ENCODE results near the gene WFIKKN1. TPM values are rescaled to one million over a fixed set of nuclear protein-coding genes. Genes with fewer than 3 reads are reported as not detected.

Gene WFIKKN1
- polyA plus RNA-seq, 1 experiment, result not detected

DNA sequence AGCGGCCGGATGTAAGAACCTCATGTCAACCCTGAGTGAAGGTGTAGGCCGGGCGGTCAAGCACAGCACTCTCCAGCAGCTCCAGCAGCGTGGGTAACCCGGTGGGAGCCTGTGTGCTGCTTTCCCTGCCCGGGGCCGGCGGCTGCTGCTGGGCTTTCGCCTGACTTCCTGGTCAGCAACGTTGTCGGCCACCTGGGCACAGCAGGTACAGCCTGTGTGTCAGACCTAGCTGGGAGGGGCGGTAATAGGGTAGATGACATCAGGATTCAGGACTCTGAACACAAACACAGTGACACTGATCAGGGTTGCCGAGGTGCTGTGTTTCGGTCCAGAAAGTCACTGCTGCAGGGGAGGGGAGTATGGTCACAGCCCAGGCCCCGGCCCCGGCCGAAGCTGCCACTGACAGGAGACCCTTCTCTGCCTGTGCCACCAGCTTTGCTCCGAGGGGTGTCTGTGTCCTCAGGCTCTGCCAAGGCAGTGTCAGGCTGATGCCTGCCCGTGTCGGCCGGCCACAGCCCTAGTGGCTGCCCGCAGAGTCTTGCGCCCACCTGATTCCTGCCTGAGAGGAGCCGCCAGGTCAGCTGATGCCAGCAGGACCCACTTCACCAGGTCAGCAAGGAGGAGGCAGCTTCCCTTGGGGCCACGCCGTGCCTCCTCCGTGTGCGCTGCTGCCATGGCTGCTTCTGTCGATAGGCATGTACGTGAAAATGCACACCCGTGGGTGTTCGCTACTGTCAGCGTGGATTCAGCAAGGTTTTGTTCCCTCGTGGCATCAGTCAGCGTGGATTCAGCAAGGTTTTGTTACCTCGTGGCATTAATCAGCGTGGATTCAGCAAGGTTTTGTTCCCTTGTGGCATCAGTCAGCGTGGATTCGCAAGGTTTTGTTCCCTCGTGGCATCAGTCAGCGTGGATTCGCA is 31.7 kb upstream of the WFIKKN1 start:
- Histone ChIP-seq H3K4me3 (ENCODE audit: low read depth, low read length) (no peak overlapping the region), H3K27ac (ENCODE audit: low read depth, low read length) (no peak overlapping the region), H3K9me3 (ENCODE audit: control insufficient read depth, insufficient read depth, low read length) (peaks cover 8% of the 10 kb centered on the region), H3K27me3 (ENCODE audit: control insufficient read depth, insufficient read depth, low read length) (no peaks in the 10 kb centered on the region)
- TF ChIP-seq, protein P1, sequence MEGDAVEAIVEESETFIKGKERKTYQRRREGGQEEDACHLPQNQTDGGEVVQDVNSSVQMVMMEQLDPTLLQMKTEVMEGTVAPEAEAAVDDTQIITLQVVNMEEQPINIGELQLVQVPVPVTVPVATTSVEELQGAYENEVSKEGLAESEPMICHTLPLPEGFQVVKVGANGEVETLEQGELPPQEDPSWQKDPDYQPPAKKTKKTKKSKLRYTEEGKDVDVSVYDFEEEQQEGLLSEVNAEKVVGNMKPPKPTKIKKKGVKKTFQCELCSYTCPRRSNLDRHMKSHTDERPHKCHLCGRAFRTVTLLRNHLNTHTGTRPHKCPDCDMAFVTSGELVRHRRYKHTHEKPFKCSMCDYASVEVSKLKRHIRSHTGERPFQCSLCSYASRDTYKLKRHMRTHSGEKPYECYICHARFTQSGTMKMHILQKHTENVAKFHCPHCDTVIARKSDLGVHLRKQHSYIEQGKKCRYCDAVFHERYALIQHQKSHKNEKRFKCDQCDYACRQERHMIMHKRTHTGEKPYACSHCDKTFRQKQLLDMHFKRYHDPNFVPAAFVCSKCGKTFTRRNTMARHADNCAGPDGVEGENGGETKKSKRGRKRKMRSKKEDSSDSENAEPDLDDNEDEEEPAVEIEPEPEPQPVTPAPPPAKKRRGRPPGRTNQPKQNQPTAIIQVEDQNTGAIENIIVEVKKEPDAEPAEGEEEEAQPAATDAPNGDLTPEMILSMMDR (IDR thresholded peaks at IDR 0.05; ENCODE audit: low read depth, low read length), result no peak
- CTCF ChIA-PET, result interaction anchor here (0.6 kb wide), 1 partner anchor 17 kb away, joined by 4 read pairs; no protein-coding TSS in a partner anchor
- DNase-seq (ENCODE audit: low read depth, low spot score), result no peak
- POLR2A ChIA-PET, result no interaction called here

GRCh38 chr16:600781-601180 is 30.0 kb upstream of the WFIKKN1 start:
- no peak overlapping the region for H3K4me3 ChIP-seq (ENCODE audit: low read depth, low read length)
- TF ChIP-seq, protein P1 (IDR thresholded peaks at IDR 0.05; ENCODE audit: low read depth, low read length), result peak; percentile 23; the same call in 1 of the 2 replicates
- CTCF ChIA-PET, result no interaction called here
- DNase-seq (ENCODE audit: low read depth, low spot score), result no peak
- no peak overlapping the region for H3K27ac ChIP-seq (ENCODE audit: low read depth, low read length)
- H3K9me3 ChIP-seq (ENCODE audit: control insufficient read depth, insufficient read depth, low read length), result peaks cover 20% of the 10 kb centered on the region
- H3K27me3 ChIP-seq (ENCODE audit: control insufficient read depth, insufficient read depth, low read length), result no peaks in the 10 kb centered on the region
- POLR2A ChIA-PET, result no interaction called here

GRCh38 chr16:603933-604332 is 26.9 kb upstream of the WFIKKN1 start:
- Histone ChIP-seq H3K27ac (ENCODE audit: low read depth, low read length) (no peak overlapping the region), H3K27me3 (ENCODE audit: control insufficient read depth, insufficient read depth, low read length) (no peaks in the 10 kb centered on the region), H3K4me3 (ENCODE audit: low read depth, low read length) (no peak overlapping the region), H3K9me3 (ENCODE audit: control insufficient read depth, insufficient read depth, low read length) (peaks cover 17% of the 10 kb centered on the region)
- POLR2A ChIA-PET, result no interaction called here
- no peak for DNase-seq (ENCODE audit: low read depth, low spot score)
- TF ChIP-seq, protein P1 (IDR thresholded peaks at IDR 0.05; ENCODE audit: low read depth, low read length), result no peak
- CTCF ChIA-PET, result no interaction called here

GRCh38 chr16:606656-607307 is 24.0 kb upstream of the WFIKKN1 start:
- CTCF ChIA-PET, result no interaction called here
- POLR2A ChIA-PET, result interaction anchor here (0.6 kb wide), 1 partner anchor 11 kb away, joined by 4 read pairs; no protein-coding TSS in a partner anchor

More at GRCh38 chr16:606656-607307, 24.0 kb upstream of the WFIKKN1 start:
- Histone ChIP-seq H3K9me3 (ENCODE audit: control insufficient read depth, insufficient read depth, low read length) (peaks cover 25% of the 10 kb centered on the region), H3K27ac (ENCODE audit: low read depth, low read length) (no peak overlapping the region), H3K4me3 (ENCODE audit: low read depth, low read length) (no peak overlapping the region), H3K27me3 (ENCODE audit: control insufficient read depth, insufficient read depth, low read length) (no peaks in the 10 kb centered on the region)
- TF ChIP-seq, protein P1 (IDR thresholded peaks at IDR 0.05; ENCODE audit: low read depth, low read length), result no peak
- DNase-seq (ENCODE audit: low read depth, low spot score), result no peak
